GM23248 (cell line): ENCODE results near the gene ATG7. TPM values are rescaled to one million over a fixed set of nuclear protein-coding genes. Genes with fewer than 3 reads are reported as not detected.

Source experiments
- DNase-seq: peaks from one replicate; pipeline ENCODE4 v3.0.0-alpha.2; 2015
- H2AFZ ChIP-seq: fragments of 200-600 bp; sonication (generic); 2 replicates; pipeline ENCODE4 v1.6.1; 2016; ENCODE audit warnings: antibody characterized with exemption
- H3F3A ChIP-seq: fragments of 200-600 bp; sonication (generic); 2 replicates; pipeline ENCODE4 v1.6.1; 2016; ENCODE audit warnings: mild to moderate bottlenecking, antibody characterized with exemption, mixed run types; ENCODE audit not compliant: insufficient read depth
- H3K27ac ChIP-seq: fragments of 200-600 bp; sonication (generic); 2 replicates; pipeline ENCODE4 v1.5.1; 2016; ENCODE audit warnings: mild to moderate bottlenecking
- H3K27me3 ChIP-seq: fragments of 200-600 bp; sonication (generic); replicated peaks from 2 replicates; pipeline ENCODE4 v1.6.1; 2016; ENCODE audit warnings: mild to moderate bottlenecking; ENCODE audit not compliant: insufficient read depth
- H3K36me3 ChIP-seq: fragments of 200-600 bp; sonication (generic); 2 replicates; pipeline ENCODE4 v1.6.1; 2016; ENCODE audit warnings: low read depth, mild to moderate bottlenecking
- H3K4me1 ChIP-seq: fragments of 200-600 bp; sonication (generic); 2 replicates; pipeline ENCODE4 v1.6.1; 2016; ENCODE audit warnings: mild to moderate bottlenecking; ENCODE audit not compliant: insufficient read depth
- H3K4me2 ChIP-seq: fragments of 200-600 bp; sonication (generic); one replicate; pipeline ENCODE4 v1.6.1; 2016; ENCODE audit warnings: mild to moderate bottlenecking; ENCODE audit not compliant: unreplicated experiment
- H3K4me3 ChIP-seq: fragments of 200-600 bp; sonication (generic); 2 replicates; pipeline ENCODE4 v1.5.1; 2016; ENCODE audit warnings: mild to moderate bottlenecking
- H3K79me2 ChIP-seq: fragments of 200-600 bp; sonication (generic); 2 replicates; pipeline ENCODE4 v1.6.1; 2016; ENCODE audit warnings: mild to moderate bottlenecking; ENCODE audit not compliant: insufficient read depth
- H3K9ac ChIP-seq: fragments of 200-600 bp; sonication (generic); 2 replicates; pipeline ENCODE4 v1.6.1; 2016; ENCODE audit warnings: mild to moderate bottlenecking
- H3K9me2 ChIP-seq: fragments of 200-600 bp; sonication (generic); 2 replicates; pipeline ENCODE4 v1.6.1; 2016; ENCODE audit warnings: mixed run types, mild to moderate bottlenecking, moderate library complexity; ENCODE audit not compliant: insufficient read depth
- H3K9me3 ChIP-seq: fragments of 200-600 bp; sonication (generic); one replicate; pipeline ENCODE4 v1.6.1; 2017; ENCODE audit warnings: low read depth
- H4K20me1 ChIP-seq: fragments of 200-600 bp; sonication (generic); 2 replicates; pipeline ENCODE4 v1.6.0; 2016; ENCODE audit not compliant: insufficient read depth
- EZH2 ChIP-seq: fragments of 200-600 bp; sonication (generic); IDR thresholded peaks from 2 replicates; pipeline ENCODE4 v1.6.1; 2018; ENCODE audit warnings: antibody characterized with exemption, mild to moderate bottlenecking; ENCODE audit not compliant: insufficient read depth, poor library complexity, severe bottlenecking
- EZH2phosphoT487 ChIP-seq: fragments of 200-600 bp; sonication (generic); IDR thresholded peaks from 2 replicates; pipeline ENCODE4 v1.6.1; 2018; ENCODE audit warnings: antibody characterized with exemption, moderate library complexity, mild to moderate bottlenecking, low read depth; ENCODE audit not compliant: insufficient read depth
- WGBS, 2 experiments: methylation state at CpG; one replicate each; pipeline ENCODE4 v1.1.6; 2015 to 2017; ENCODE audit warnings: low lambda C conversion rate in 2 of 2, low coverage in 1 of 2; ENCODE audit errors: missing lambda C conversion rate in 2 of 2; 5-methylcytosine and 5-hydroxymethylcytosine counted together
- in situ Hi-C: fragments of 300-500 bp; cut with MboI; formaldehyde crosslinking; loops from 2 replicates; pipeline ENCODE4 v1.15.0; 2020
- polyA plus RNA-seq: library from polyadenylated mRNA; unstranded; fragments of >200 nt; fragmentation: Nextera tagmentation; extraction: Ambion mirVana; gene quantifications from 2 replicates; pipeline ENCODE4 v1.2.1, GENCODE V29; 2016
- total RNA-seq: library from RNA; depleted of rRNA; stranded (reverse); fragments of >200 nt; shearing (Covaris generic); gene quantifications from 2 replicates; pipeline ENCODE4 v1.2.3, GENCODE V29; 2014

The ATG7 gene
- total and polyA plus RNA-seq, 2 experiments from 2014 or later, result 40.5 to 67.5 TPM

- H2AFZ ChIP-seq, result no peak overlapping the region
Measured at GRCh38 chr3:11422291-11422690, 150.1 kb downstream of the ATG7 start.

GRCh38 chr3:11423868-11424267 is 151.7 kb downstream of the ATG7 start:
- Histone ChIP-seq H3K36me3 (no peaks in the 10 kb centered on the region), H4K20me1 (no peaks in the 10 kb centered on the region), H3K27ac (no peak overlapping the region), H3K4me2 (no peak overlapping the region), H3K27me3 (no peaks in the 10 kb centered on the region), H3K9ac (no peak overlapping the region), H3K4me3 (no peak overlapping the region), H3K4me1 (no peaks in the 10 kb centered on the region), H3K9me3 (no peaks in the 10 kb centered on the region), H3F3A (no peaks in the 10 kb centered on the region), H2AFZ (no peak overlapping the region), H3K79me2 (peaks cover 4% of the 10 kb centered on the region; the same call in 1 of the 2 replicates), H3K9me2 (no peaks in the 10 kb centered on the region)
- WGBS, 2 experiments, result 86 to 90% methylated on average over 6 of the region's 6 CpGs
- DNase-seq, result no peak
- in situ Hi-C loops, result no loop called here
- TF ChIP-seq EZH2phosphoT487 (no peak), EZH2 (no peak)

More at GRCh38 chr3:11422291-11422690, 150.1 kb downstream of the ATG7 start:
- Histone ChIP-seq H3F3A (no peaks in the 10 kb centered on the region), H3K27me3 (no peaks in the 10 kb centered on the region), H3K4me1 (no peaks in the 10 kb centered on the region), H3K27ac (no peak overlapping the region), H3K9ac (no peak overlapping the region), H3K79me2 (peaks cover 12% of the 10 kb centered on the region), H4K20me1 (no peaks in the 10 kb centered on the region), H3K4me2 (no peak overlapping the region), H3K36me3 (no peaks in the 10 kb centered on the region; the same call in 1 of the 2 replicates), H3K9me3 (no peaks in the 10 kb centered on the region), H3K4me3 (no peak overlapping the region), H3K9me2 (no peaks in the 10 kb centered on the region)
- 97 to 100% methylated on average over 1 of the region's 1 CpG for WGBS, 2 experiments
- in situ Hi-C loops, result no loop called here
- TF ChIP-seq EZH2 (no peak), EZH2phosphoT487 (no peak)
- no peak for DNase-seq

GRCh38 chr3:11424277-11424676 is 152.1 kb downstream of the ATG7 start:
- H3K4me2 ChIP-seq, result no peak overlapping the region

GRCh38 chr3:11430207-11430606 is 158.0 kb downstream of the ATG7 start:
- Histone ChIP-seq H3K4me1 (peaks cover 16% of the 10 kb centered on the region), H3K9me3 (no peaks in the 10 kb centered on the region), H3K4me3 (no peak overlapping the region), H3K9me2 (no peaks in the 10 kb centered on the region), H4K20me1 (no peaks in the 10 kb centered on the region), H3K27ac (no peak overlapping the region), H3K27me3 (no peaks in the 10 kb centered on the region), H3K79me2 (peaks cover 4% of the 10 kb centered on the region; the same call in 1 of the 2 replicates), H3K36me3 (no peaks in the 10 kb centered on the region), H3F3A (peaks cover 19% of the 10 kb centered on the region), H3K9ac (no peak overlapping the region), H3K4me2 (no peak overlapping the region), H2AFZ (no peak overlapping the region)
- 75 to 77% methylated on average over 6 of the region's 6 CpGs for WGBS, 2 experiments
- DNase-seq, result no peak
- TF ChIP-seq EZH2phosphoT487 (no peak), EZH2 (no peak)
- in situ Hi-C loops, result no loop called here

More at GRCh38 chr3:11424277-11424676, 152.1 kb downstream of the ATG7 start:
- 99 to 100% methylated on average over 2 of the region's 2 CpGs for WGBS, 2 experiments
- Histone ChIP-seq H3K9ac (no peak overlapping the region), H3K27ac (no peak overlapping the region), H3K4me1 (no peaks in the 10 kb centered on the region), H3K4me3 (no peak overlapping the region), H3K9me2 (no peaks in the 10 kb centered on the region), H3F3A (no peaks in the 10 kb centered on the region), H4K20me1 (no peaks in the 10 kb centered on the region), H3K79me2 (peaks cover 4% of the 10 kb centered on the region; the same call in 1 of the 2 replicates), H3K27me3 (no peaks in the 10 kb centered on the region), H3K36me3 (no peaks in the 10 kb centered on the region), H2AFZ (no peak overlapping the region), H3K9me3 (no peaks in the 10 kb centered on the region)
- no peak for DNase-seq
- in situ Hi-C loops, result no loop called here
- TF ChIP-seq EZH2phosphoT487 (no peak), EZH2 (no peak)

GRCh38 chr3:11430624-11431023 is 158.4 kb downstream of the ATG7 start:
- no peaks in the 10 kb centered on the region for H3K9me3 ChIP-seq
- H2AFZ ChIP-seq, result no peak overlapping the region
- no peak overlapping the region for H3K9ac ChIP-seq
- no peaks in the 10 kb centered on the region for H3K27me3 ChIP-seq
- 76 to 79% methylated on average over 2 of the region's 2 CpGs for WGBS, 2 experiments
- no peak overlapping the region for H3K27ac ChIP-seq
- H3K4me1 ChIP-seq, result peaks cover 16% of the 10 kb centered on the region
- no peaks in the 10 kb centered on the region for H3K9me2 ChIP-seq
- no peak overlapping the region for H3K4me2 ChIP-seq
- in situ Hi-C loops, result no loop called here
- H3K36me3 ChIP-seq, result no peaks in the 10 kb centered on the region
- peaks cover 23% of the 10 kb centered on the region for H3F3A ChIP-seq
- DNase-seq, result no peak
- no peak overlapping the region for H3K4me3 ChIP-seq
- no peaks in the 10 kb centered on the region for H4K20me1 ChIP-seq
- peaks cover 4% of the 10 kb centered on the region; the same call in 1 of the 2 replicates for H3K79me2 ChIP-seq
- no peak for TF ChIP-seq EZH2phosphoT487
- TF ChIP-seq EZH2, result no peak
